Nephron progenitor cell (in vitro differentiated cells): ENCODE results near the gene ZNF664.
A peak's percentile ranks its signal among the peaks of the same experiment; 100 is the strongest.

ENCODE experiments used
- DNase-seq: peaks from one replicate; pipeline ENCODE4 v3.0.0; 2021
- H3K27ac Mint-ChIP-seq: 2 replicates; pipeline ENCODE4 v1.8.0; 2021; ENCODE audit warnings: mild to moderate bottlenecking, moderate library complexity, mixed read lengths
- H3K27me3 Mint-ChIP-seq: 2 replicates; pipeline ENCODE4 v1.8.0; 2021; ENCODE audit warnings: mild to moderate bottlenecking, low read depth, mixed read lengths; ENCODE audit not compliant: poor library complexity
- H3K36me3 Mint-ChIP-seq: 2 replicates; pipeline ENCODE4 v1.8.0; 2021; ENCODE audit warnings: low read depth, mixed read lengths
- H3K4me1 Mint-ChIP-seq: 2 replicates; pipeline ENCODE4 v1.8.0; 2021; ENCODE audit warnings: mixed read lengths
- H3K4me3 Mint-ChIP-seq: 2 replicates; pipeline ENCODE4 v1.8.0; 2021; ENCODE audit warnings: mild to moderate bottlenecking, moderate library complexity, mixed read lengths
- H3K9me3 Mint-ChIP-seq: 2 replicates; pipeline ENCODE4 v1.8.0; 2021; ENCODE audit warnings: mild to moderate bottlenecking, moderate library complexity, mixed read lengths
- CTCF ChIP-seq: fragments of 200-600 bp; sonication (generic); IDR thresholded peaks from 2 replicates; pipeline ENCODE4 v1.5.0; 2021; ENCODE audit warnings: antibody characterized with exemption

The ZNF664 gene

GRCh38 chr12:123986374-123986965 is 13.5 kb downstream of the ZNF664 start:
- Mint-ChIP-seq H3K36me3 (peaks cover 26% of the 10 kb centered on the region), H3K27ac (peak overlapping the region; percentile 49), H3K9me3 (no peaks in the 10 kb centered on the region), H3K4me1 (peaks cover 76% of the 10 kb centered on the region), H3K27me3 (no peaks in the 10 kb centered on the region), H3K4me3 (no peak overlapping the region)
- no peak for TF ChIP-seq CTCF
- no peak for DNase-seq

GRCh38 chr12:123987022-123987421 is 14.0 kb downstream of the ZNF664 start:
- Mint-ChIP-seq H3K4me1 (peaks cover 71% of the 10 kb centered on the region), H3K4me3 (no peak overlapping the region), H3K9me3 (no peaks in the 10 kb centered on the region), H3K27me3 (no peaks in the 10 kb centered on the region), H3K27ac (no peak overlapping the region), H3K36me3 (peaks cover 29% of the 10 kb centered on the region)
- DNase-seq = no peak
- no peak for TF ChIP-seq CTCF

- peaks cover 56% of the 10 kb centered on the region for H3K4me1 Mint-ChIP-seq
- DNase-seq = no peak
- no peaks in the 10 kb centered on the region for H3K9me3 Mint-ChIP-seq
- TF ChIP-seq CTCF = no peak
- H3K27ac Mint-ChIP-seq = no peak overlapping the region
- H3K4me3 Mint-ChIP-seq = no peak overlapping the region
- H3K27me3 Mint-ChIP-seq = no peaks in the 10 kb centered on the region
- H3K36me3 Mint-ChIP-seq = peaks cover 43% of the 10 kb centered on the region
Measured at GRCh38 chr12:123989168-123989567, 16.2 kb downstream of the ZNF664 start.

GRCh38 chr12:123989753-123990152 is 16.7 kb downstream of the ZNF664 start:
- H3K27ac Mint-ChIP-seq = peak overlapping the region; percentile 20
- H3K27me3 Mint-ChIP-seq = no peaks in the 10 kb centered on the region
- H3K9me3 Mint-ChIP-seq = no peaks in the 10 kb centered on the region
- peaks cover 53% of the 10 kb centered on the region for H3K4me1 Mint-ChIP-seq
- peaks cover 47% of the 10 kb centered on the region for H3K36me3 Mint-ChIP-seq
- no peak for TF ChIP-seq CTCF
- DNase-seq = no peak
- no peak overlapping the region for H3K4me3 Mint-ChIP-seq

GRCh38 chr12:123990511-123990910 is 17.5 kb downstream of the ZNF664 start:
- H3K27me3 Mint-ChIP-seq = no peaks in the 10 kb centered on the region
- H3K4me3 Mint-ChIP-seq = peak overlapping the region; percentile 50
- no peak for DNase-seq
- peak overlapping the region; percentile 89 for H3K27ac Mint-ChIP-seq
- TF ChIP-seq CTCF = no peak
- peaks cover 53% of the 10 kb centered on the region for H3K4me1 Mint-ChIP-seq
- H3K36me3 Mint-ChIP-seq = peaks cover 54% of the 10 kb centered on the region
- H3K9me3 Mint-ChIP-seq = no peaks in the 10 kb centered on the region

- H3K4me1 Mint-ChIP-seq = peaks cover 53% of the 10 kb centered on the region
- no peak for TF ChIP-seq CTCF
- no peaks in the 10 kb centered on the region for H3K9me3 Mint-ChIP-seq
- no peak for DNase-seq
- H3K27me3 Mint-ChIP-seq = no peaks in the 10 kb centered on the region
- no peak overlapping the region for H3K27ac Mint-ChIP-seq
- H3K36me3 Mint-ChIP-seq = peaks cover 56% of the 10 kb centered on the region
- no peak overlapping the region for H3K4me3 Mint-ChIP-seq
Measured at GRCh38 chr12:123991372-123991951, 18.4 kb downstream of the ZNF664 start.
